Measurements from ENCODE around the gene INPP5J. TPM values are rescaled to one million over a fixed set of nuclear protein-coding genes. Genes with fewer than 3 reads are reported as not detected.
A peak's percentile ranks its signal among the peaks of the same experiment; 100 is the strongest.

INPP5J gene
- total RNA-seq, 1 experiment from 2014 or later, result 3.1 TPM

DNA sequence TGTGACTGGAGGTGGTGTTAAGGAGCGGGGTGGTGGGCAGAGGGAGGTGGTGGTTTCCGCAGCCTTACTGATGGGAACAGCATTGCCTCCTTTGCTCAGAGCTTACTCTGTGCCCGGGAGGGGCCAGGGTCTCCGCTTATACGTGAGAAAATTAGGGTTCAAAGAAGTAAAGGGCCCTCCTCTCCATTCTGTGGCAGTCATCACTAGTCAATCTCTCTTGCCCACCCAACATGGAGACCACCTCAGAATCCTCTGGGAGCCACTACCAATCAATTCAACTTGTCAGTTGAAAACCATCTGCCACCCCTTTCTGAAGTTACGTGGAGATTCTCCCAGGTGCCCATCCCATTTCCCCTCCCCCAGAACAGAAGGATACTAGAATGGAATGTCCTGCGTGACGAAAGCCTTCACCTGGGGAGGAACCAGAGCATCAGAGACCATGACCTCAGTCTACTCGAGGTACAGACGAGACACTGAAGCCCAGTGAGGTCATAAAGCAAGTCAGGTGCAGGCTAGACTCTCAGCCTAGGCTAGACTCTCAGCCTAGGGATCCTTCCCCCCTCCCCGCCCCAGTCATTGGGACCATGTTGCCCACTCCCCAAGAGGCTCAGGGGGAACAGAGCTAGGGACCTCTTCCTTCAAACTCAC lies 17.4 kb upstream of the INPP5J start:
- ATAC-seq (no peak), DNase-seq (no peak)
- no peaks in the 10 kb centered on the region for H4K20me1 ChIP-seq (ENCODE audit: low read length)
- POLR2A ChIA-PET (ENCODE audit: unreplicated experiment), result no interaction called here
- no peaks in the 10 kb centered on the region for H3F3A ChIP-seq (ENCODE audit: low read length, unreplicated experiment)
- TF ChIP-seq EZH2 (IDR thresholded peaks at IDR 0.05; ENCODE audit: low read length, unreplicated experiment), result no peak
- TF ChIP-seq, protein P1, sequence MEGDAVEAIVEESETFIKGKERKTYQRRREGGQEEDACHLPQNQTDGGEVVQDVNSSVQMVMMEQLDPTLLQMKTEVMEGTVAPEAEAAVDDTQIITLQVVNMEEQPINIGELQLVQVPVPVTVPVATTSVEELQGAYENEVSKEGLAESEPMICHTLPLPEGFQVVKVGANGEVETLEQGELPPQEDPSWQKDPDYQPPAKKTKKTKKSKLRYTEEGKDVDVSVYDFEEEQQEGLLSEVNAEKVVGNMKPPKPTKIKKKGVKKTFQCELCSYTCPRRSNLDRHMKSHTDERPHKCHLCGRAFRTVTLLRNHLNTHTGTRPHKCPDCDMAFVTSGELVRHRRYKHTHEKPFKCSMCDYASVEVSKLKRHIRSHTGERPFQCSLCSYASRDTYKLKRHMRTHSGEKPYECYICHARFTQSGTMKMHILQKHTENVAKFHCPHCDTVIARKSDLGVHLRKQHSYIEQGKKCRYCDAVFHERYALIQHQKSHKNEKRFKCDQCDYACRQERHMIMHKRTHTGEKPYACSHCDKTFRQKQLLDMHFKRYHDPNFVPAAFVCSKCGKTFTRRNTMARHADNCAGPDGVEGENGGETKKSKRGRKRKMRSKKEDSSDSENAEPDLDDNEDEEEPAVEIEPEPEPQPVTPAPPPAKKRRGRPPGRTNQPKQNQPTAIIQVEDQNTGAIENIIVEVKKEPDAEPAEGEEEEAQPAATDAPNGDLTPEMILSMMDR (conservative IDR thresholded peaks at IDR 0.05; ENCODE audit: low read depth, low read length), result no peak
- no peak for TF ChIP-seq EZH2phosphoT487 (IDR thresholded peaks at IDR 0.05; ENCODE audit: borderline replicate concordance, low read length)
- H3K9ac ChIP-seq (ENCODE audit: low read length), result no peak overlapping the region
- no peaks in the 10 kb centered on the region for H3K27me3 ChIP-seq (ENCODE audit: low read length)
- H3K79me2 ChIP-seq (ENCODE audit: low read length), result no peaks in the 10 kb centered on the region
- H3K27ac ChIP-seq (ENCODE audit: low read length), result no peak overlapping the region
- no peak overlapping the region for H3K4me3 ChIP-seq (ENCODE audit: low read length)
- H3K4me1 ChIP-seq (ENCODE audit: insufficient read depth, low read length), result peaks cover 4% of the 10 kb centered on the region; the same call in 1 of the 2 replicates
- CTCF ChIA-PET, result no interaction called here
- no peak overlapping the region for H2AFZ ChIP-seq (ENCODE audit: low read length)
- no peaks in the 10 kb centered on the region for H3K9me3 ChIP-seq (ENCODE audit: low read length)
- peaks cover 4% of the 10 kb centered on the region; the same call in 1 of the 2 replicates for H3K36me3 ChIP-seq (ENCODE audit: low read depth, low read length)
- no TSS peak for BruUV-seq (replicated peaks)
- intact Hi-C loops (cut with micrococcal nuclease), result no loop called here
- no peak overlapping the region for H3K4me2 ChIP-seq (ENCODE audit: low read length)
- H3K9me2 ChIP-seq (replicated peaks; ENCODE audit: low read length), result no peaks in the 10 kb centered on the region

DNA sequence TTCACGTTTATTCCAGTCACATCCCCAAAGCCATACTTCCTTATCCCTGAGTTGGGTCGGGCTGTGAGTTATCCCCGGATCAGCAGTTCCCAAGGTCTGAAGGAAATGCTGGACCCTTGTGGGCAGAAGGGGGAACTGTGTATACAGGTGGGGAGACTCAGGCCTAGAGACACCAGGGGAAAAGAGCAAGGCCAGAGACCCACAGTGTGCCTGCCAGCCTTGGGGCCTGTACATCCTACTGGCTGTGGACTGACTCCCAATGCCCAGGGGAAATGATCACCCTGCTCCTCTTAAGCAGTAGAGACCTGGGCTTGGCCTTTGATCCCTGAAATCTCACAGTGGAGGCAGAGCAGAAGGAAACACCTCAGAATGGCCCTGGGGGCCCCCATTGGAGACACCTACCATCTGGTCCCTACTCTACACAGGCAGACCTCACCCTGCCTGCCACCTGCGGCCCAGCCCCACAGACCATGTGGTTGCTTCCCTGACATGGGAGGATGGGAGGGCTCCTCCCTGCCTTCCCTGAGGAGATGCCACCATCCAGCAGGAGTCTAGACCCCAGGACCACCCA lies 16.7 kb upstream of the INPP5J start:
- Histone ChIP-seq H3K27me3 (ENCODE audit: low read length) (no peaks in the 10 kb centered on the region), H3K9ac (ENCODE audit: low read length) (no peak overlapping the region), H3K9me2 (replicated peaks; ENCODE audit: low read length) (no peaks in the 10 kb centered on the region), H3K4me2 (ENCODE audit: low read length) (0 out of 2 replicates have a peak overlapping the region, but pooled peaks have one; percentile 84), H3K4me3 (ENCODE audit: low read length) (no peak overlapping the region), H3K27ac (ENCODE audit: low read length) (no peak overlapping the region), H3K9me3 (ENCODE audit: low read length) (no peaks in the 10 kb centered on the region), H4K20me1 (ENCODE audit: low read length) (no peaks in the 10 kb centered on the region), H3K4me1 (ENCODE audit: insufficient read depth, low read length) (peaks cover 4% of the 10 kb centered on the region; the same call in 1 of the 2 replicates), H3F3A (ENCODE audit: low read length, unreplicated experiment) (no peaks in the 10 kb centered on the region), H2AFZ (ENCODE audit: low read length) (no peak overlapping the region), H3K36me3 (ENCODE audit: low read depth, low read length) (peaks cover 4% of the 10 kb centered on the region; the same call in 1 of the 2 replicates), H3K79me2 (ENCODE audit: low read length) (no peaks in the 10 kb centered on the region)
- no peak for ATAC-seq
- CTCF ChIA-PET, result no interaction called here
- no peak for TF ChIP-seq EZH2phosphoT487 (IDR thresholded peaks at IDR 0.05; ENCODE audit: borderline replicate concordance, low read length)
- no peak for TF ChIP-seq EZH2 (IDR thresholded peaks at IDR 0.05; ENCODE audit: low read length, unreplicated experiment)
- TF ChIP-seq, protein P1 (conservative IDR thresholded peaks at IDR 0.05; ENCODE audit: low read depth, low read length), result no peak
- DNase-seq, result no peak
- POLR2A ChIA-PET (ENCODE audit: unreplicated experiment), result no interaction called here
- intact Hi-C loops (cut with micrococcal nuclease), result no loop called here
- no TSS peak for BruUV-seq (replicated peaks)

Data from PC-3 (cell line).